Panc1 (cell line): ENCODE data around the gene MTA3. TPM values are rescaled to one million over a fixed set of nuclear protein-coding genes. Genes with fewer than 3 reads are reported as not detected.
"Not testable (repeated sequence)": the region's sequence is repeated elsewhere in the genome, so short reads cannot be mapped to it uniquely, and the experiment has no call there.

ENCODE experiments used
- ATAC-seq: fragments of 200-7000 bp; cut with Tn5 transposase; 2 replicates; pipeline ENCODE4 v1.9.1; 2020; ENCODE audit warnings: mild to moderate bottlenecking, moderate library complexity
- BruUV-seq: library from RNA; stranded (reverse); fragments of 400-500 nt; replicated peaks from 2 replicates; lab custom pipeline; 2021; lab: Mats Ljungman, UMichigan
- CTCF ChIA-PET: fragments of 300-600 bp; sonication (Branson Sonifier 250); formaldehyde crosslinking; loops from one replicate; lab custom pipeline; 2022; ENCODE audit warnings: antibody characterized with exemption; lab: Charles Lee
- POLR2A ChIA-PET: fragments of 300-600 bp; sonication (Branson Sonifier 250); formaldehyde crosslinking; loops from one replicate; lab custom pipeline; 2022; ENCODE audit warnings: antibody characterized with exemption; lab: Charles Lee
- DNase-seq: peaks from one replicate; pipeline ENCODE4 v3.0.0-alpha.2; 2010; ENCODE audit warnings: low read depth, low spot score
- H3K27ac ChIP-seq: 2 replicates; pipeline ENCODE4 v1.5.1; 2011; ENCODE audit warnings: mild to moderate bottlenecking, low read length, inconsistent platforms
- H3K27me3 ChIP-seq: fragments of 200-500 bp; sonication (Bioruptor generic); 2 replicates; pipeline ENCODE4 v1.6.0; 2014; ENCODE audit warnings: low read length, inconsistent platforms; ENCODE audit not compliant: control insufficient read depth, insufficient read depth
- H3K36me3 ChIP-seq: fragments of 200-500 bp; sonication (Bioruptor generic); 2 replicates; pipeline ENCODE4 v1.5.1; 2014; ENCODE audit warnings: inconsistent platforms, mild to moderate bottlenecking, low read length, moderate library complexity; ENCODE audit not compliant: control insufficient read depth, insufficient read depth
- H3K4me1 ChIP-seq: 2 replicates; pipeline ENCODE4 v1.5.1; 2011; ENCODE audit warnings: inconsistent platforms, mild to moderate bottlenecking, low read length, moderate library complexity; ENCODE audit not compliant: control insufficient read depth, insufficient read depth
- H3K4me3 ChIP-seq, 2 experiments: 2 replicates each; pipeline ENCODE4 v1.5.1; 2011 to 2012; ENCODE audit warnings: low read depth in 2 of 2, low read length in 2 of 2, mild to moderate bottlenecking in 2 of 2, inconsistent platforms in 1 of 2, moderate library complexity in 1 of 2
- H3K9me3 ChIP-seq: fragments of 200-500 bp; sonication (Bioruptor generic); 2 replicates; pipeline ENCODE4 v1.5.1; 2014; ENCODE audit warnings: low read depth, mild to moderate bottlenecking, inconsistent platforms, low read length, moderate library complexity; ENCODE audit not compliant: control insufficient read depth, insufficient read depth
- POLR2AphosphoS5 ChIP-seq: IDR thresholded peaks from 2 replicates; pipeline ENCODE4 v1.6.1; 2012; ENCODE audit warnings: mild to moderate bottlenecking, low read depth, low read length, moderate library complexity
- SIN3A ChIP-seq: IDR thresholded peaks from 2 replicates; pipeline ENCODE4 v1.6.1; 2012; ENCODE audit warnings: low read depth, mild to moderate bottlenecking, low read length, moderate library complexity, borderline replicate concordance; ENCODE audit not compliant: insufficient read depth
- TCF7L2 ChIP-seq: IDR thresholded peaks from 2 replicates; pipeline ENCODE4 v1.6.1; 2011; ENCODE audit warnings: mild to moderate bottlenecking, low read depth, low read length, inconsistent platforms
- in situ Hi-C: cut with HindIII; loops from 2 replicates; pipeline ENCODE4 v1.10.0; 2016; ENCODE audit warnings: low sequenced_read_pairs, low pct_unique_long_range_greater_than_20kb
- intact Hi-C: fragments of 100-400 bp; cut with micrococcal nuclease; formaldehyde crosslinking; loops from one replicate; pipeline ENCODE4 v1.10.0; 2022; ENCODE audit not compliant: unreplicated experiment
- total RNA-seq: library from RNA; stranded (reverse); gene quantifications from one replicate; pipeline ENCODE4 v1.2.1, GENCODE V29; 2021; ENCODE audit not compliant: unreplicated experiment
- TF ChIP-seq, protein P1 (sequence below): fragments of 450-650 bp; IDR thresholded peaks from 2 replicates; pipeline ENCODE4 v1.5.1; 2017; ENCODE audit warnings: mild to moderate bottlenecking
- TF ChIP-seq, protein P2 (sequence below), 2 experiments: IDR thresholded peaks; 2 replicates each; pipeline ENCODE4 v1.6.1; 2011 to 2012; ENCODE audit warnings: low read depth in 2 of 2, control low read depth in 1 of 2, low read length in 1 of 2, mild to moderate bottlenecking in 1 of 2, moderate library complexity in 1 of 2; ENCODE audit not compliant: insufficient read depth in 1 of 2

MTA3 gene
- total RNA-seq, 1 experiment from 2014 or later: 65.6 TPM

GRCh38 chr2:42621626-42622025 lies 53.2 kb downstream of the MTA3 start:
- H3K27me3 ChIP-seq, H3K27ac ChIP-seq, H3K4me1 ChIP-seq, H3K4me3 ChIP-seq, intact Hi-C loops, CTCF ChIA-PET, H3K36me3 ChIP-seq, BruUV-seq, DNase-seq, ATAC-seq, in situ Hi-C loops, H3K9me3 ChIP-seq, POLR2A ChIA-PET: not testable (repeated sequence)

- TF ChIP-seq, protein P1, sequence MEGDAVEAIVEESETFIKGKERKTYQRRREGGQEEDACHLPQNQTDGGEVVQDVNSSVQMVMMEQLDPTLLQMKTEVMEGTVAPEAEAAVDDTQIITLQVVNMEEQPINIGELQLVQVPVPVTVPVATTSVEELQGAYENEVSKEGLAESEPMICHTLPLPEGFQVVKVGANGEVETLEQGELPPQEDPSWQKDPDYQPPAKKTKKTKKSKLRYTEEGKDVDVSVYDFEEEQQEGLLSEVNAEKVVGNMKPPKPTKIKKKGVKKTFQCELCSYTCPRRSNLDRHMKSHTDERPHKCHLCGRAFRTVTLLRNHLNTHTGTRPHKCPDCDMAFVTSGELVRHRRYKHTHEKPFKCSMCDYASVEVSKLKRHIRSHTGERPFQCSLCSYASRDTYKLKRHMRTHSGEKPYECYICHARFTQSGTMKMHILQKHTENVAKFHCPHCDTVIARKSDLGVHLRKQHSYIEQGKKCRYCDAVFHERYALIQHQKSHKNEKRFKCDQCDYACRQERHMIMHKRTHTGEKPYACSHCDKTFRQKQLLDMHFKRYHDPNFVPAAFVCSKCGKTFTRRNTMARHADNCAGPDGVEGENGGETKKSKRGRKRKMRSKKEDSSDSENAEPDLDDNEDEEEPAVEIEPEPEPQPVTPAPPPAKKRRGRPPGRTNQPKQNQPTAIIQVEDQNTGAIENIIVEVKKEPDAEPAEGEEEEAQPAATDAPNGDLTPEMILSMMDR: no peak
- TF ChIP-seq POLR2AphosphoS5: no peak
- TF ChIP-seq, protein P2, sequence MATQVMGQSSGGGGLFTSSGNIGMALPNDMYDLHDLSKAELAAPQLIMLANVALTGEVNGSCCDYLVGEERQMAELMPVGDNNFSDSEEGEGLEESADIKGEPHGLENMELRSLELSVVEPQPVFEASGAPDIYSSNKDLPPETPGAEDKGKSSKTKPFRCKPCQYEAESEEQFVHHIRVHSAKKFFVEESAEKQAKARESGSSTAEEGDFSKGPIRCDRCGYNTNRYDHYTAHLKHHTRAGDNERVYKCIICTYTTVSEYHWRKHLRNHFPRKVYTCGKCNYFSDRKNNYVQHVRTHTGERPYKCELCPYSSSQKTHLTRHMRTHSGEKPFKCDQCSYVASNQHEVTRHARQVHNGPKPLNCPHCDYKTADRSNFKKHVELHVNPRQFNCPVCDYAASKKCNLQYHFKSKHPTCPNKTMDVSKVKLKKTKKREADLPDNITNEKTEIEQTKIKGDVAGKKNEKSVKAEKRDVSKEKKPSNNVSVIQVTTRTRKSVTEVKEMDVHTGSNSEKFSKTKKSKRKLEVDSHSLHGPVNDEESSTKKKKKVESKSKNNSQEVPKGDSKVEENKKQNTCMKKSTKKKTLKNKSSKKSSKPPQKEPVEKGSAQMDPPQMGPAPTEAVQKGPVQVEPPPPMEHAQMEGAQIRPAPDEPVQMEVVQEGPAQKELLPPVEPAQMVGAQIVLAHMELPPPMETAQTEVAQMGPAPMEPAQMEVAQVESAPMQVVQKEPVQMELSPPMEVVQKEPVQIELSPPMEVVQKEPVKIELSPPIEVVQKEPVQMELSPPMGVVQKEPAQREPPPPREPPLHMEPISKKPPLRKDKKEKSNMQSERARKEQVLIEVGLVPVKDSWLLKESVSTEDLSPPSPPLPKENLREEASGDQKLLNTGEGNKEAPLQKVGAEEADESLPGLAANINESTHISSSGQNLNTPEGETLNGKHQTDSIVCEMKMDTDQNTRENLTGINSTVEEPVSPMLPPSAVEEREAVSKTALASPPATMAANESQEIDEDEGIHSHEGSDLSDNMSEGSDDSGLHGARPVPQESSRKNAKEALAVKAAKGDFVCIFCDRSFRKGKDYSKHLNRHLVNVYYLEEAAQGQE (IDR thresholded peaks at IDR 0.05; ENCODE audit: insufficient read depth in 1 of 2, low read depth in 2 of 2, low read length in 1 of 2): no peak
- TF ChIP-seq TCF7L2: no peak
- no peak for TF ChIP-seq SIN3A
- no peak for ATAC-seq
- ChIA-PET CTCF (no interaction called here), POLR2A (no interaction called here)
- no peaks in the 10 kb centered on the region; the same call in 1 of the 2 replicates for H3K36me3 ChIP-seq
- 0 out of 2 replicates have a peak, but pooled peaks cover 5% of the 10 kb centered on the region for H3K4me1 ChIP-seq
- BruUV-seq: no TSS peak
- intact Hi-C loops (no loop called here), in situ Hi-C loops (no loop called here)
- H3K27ac ChIP-seq: no peak overlapping the region
- no peaks in the 10 kb centered on the region for H3K27me3 ChIP-seq
- H3K4me3 ChIP-seq: no peak overlapping the region
- H3K9me3 ChIP-seq: no peaks in the 10 kb centered on the region
- no peak for DNase-seq
These were observed 54.7 kb downstream of the MTA3 start for GRCh38 chr2:42622943-42623676.

GRCh38 chr2:42624047-42624446 lies 55.6 kb downstream of the MTA3 start:
- Histone ChIP-seq H3K27ac (no peak overlapping the region), H3K9me3 (no peaks in the 10 kb centered on the region), H3K4me3 (no peak overlapping the region), H3K27me3 (no peaks in the 10 kb centered on the region), H3K4me1 (no peaks in the 10 kb centered on the region), H3K36me3 (no peaks in the 10 kb centered on the region; the same call in 1 of the 2 replicates)
- no TSS peak for BruUV-seq
- intact Hi-C loops (no loop called here), in situ Hi-C loops (no loop called here)
- ChIA-PET POLR2A (no interaction called here), CTCF (no interaction called here)
- ATAC-seq (no peak), DNase-seq (no peak)
- no peak for TF ChIP-seq SIN3A
- TF ChIP-seq, protein P2 (IDR thresholded peaks at IDR 0.05; ENCODE audit: insufficient read depth in 1 of 2, low read depth in 2 of 2, low read length in 1 of 2): no peak
- no peak for TF ChIP-seq POLR2AphosphoS5
- TF ChIP-seq, protein P1: no peak
- TF ChIP-seq TCF7L2: no peak
